Measurements from ENCODE around the gene ATP10A. TPM values are rescaled to one million over a fixed set of nuclear protein-coding genes. Genes with fewer than 3 reads are reported as not detected.

Gene ATP10A
- total and polyA plus RNA-seq, 9 of the 15 experiments (the other 6 are each of a cell fraction or from before 2014, with no cell fraction given) = 0.09 TPM; not detected in 8

GRCh38 chr15:25677719-25678499, 185.2 kb downstream of the ATP10A start:
- TF ChIP-seq POLR2A (conservative IDR thresholded peaks at IDR 0.05) = no peak
- no peak for TF ChIP-seq RBM22 (IDR thresholded peaks at IDR 0.05; ENCODE audit: low read depth, low read length, poor library complexity, severe bottlenecking)
- no peak for TF ChIP-seq ZNF24 (IDR thresholded peaks at IDR 0.05)
- TF ChIP-seq HSF4 (CRISPR knock-in tag; IDR thresholded peaks at IDR 0.05; ENCODE audit: borderline replicate concordance) = no peak
- TF ChIP-seq ETS2 (tag; IDR thresholded peaks at IDR 0.05; ENCODE audit: borderline replicate concordance, poor library complexity, severe bottlenecking) = no peak
- no peak for TF ChIP-seq HMBOX1 (IDR thresholded peaks at IDR 0.05)
- TF ChIP-seq CBX1 (IDR thresholded peaks at IDR 0.05; ENCODE audit: low read depth) = no peak
- TF ChIP-seq KDM5B (IDR thresholded peaks at IDR 0.05; ENCODE audit: insufficient replicate concordance, low read depth, low read length) = no peak
- TF ChIP-seq TAF15 (IDR thresholded peaks at IDR 0.05; ENCODE audit: low read depth, low read length) = no peak
- Histone ChIP-seq H3K36me3 (ENCODE audit: control insufficient read depth, insufficient read depth, low read length) (no peaks in the 10 kb centered on the region), H4K20me1 (replicated peaks; ENCODE audit: control insufficient read depth, insufficient read depth, low read length) (no peaks in the 10 kb centered on the region; the same call in 1 of the 2 replicates), H3K27ac (ENCODE audit: extremely low read depth, low read depth, low read length) (no peak overlapping the region), H2AFZ (ENCODE audit: low read depth, low read length) (no peak overlapping the region), H3K9me3 (replicated peaks; ENCODE audit: control insufficient read depth, insufficient read depth, low read depth, low read length) (no peaks in the 10 kb centered on the region), H3K79me2 (ENCODE audit: control insufficient read depth, insufficient read depth, low read length) (no peaks in the 10 kb centered on the region), H3K4me3 (no peak overlapping the region), H3K4me1 (replicated peaks in 1 of 2; ENCODE audit: control insufficient read depth in 2 of 2, insufficient read depth in 2 of 2, low read length in 2 of 2) (no peaks in the 10 kb centered on the region), H3K9ac (ENCODE audit: insufficient read depth in 1 of 2, low read depth in 2 of 2, low read length in 2 of 2) (no peak overlapping the region), H3K4me2 (ENCODE audit: insufficient read depth, low read length) (no peak overlapping the region), H3K9me1 (ENCODE audit: control insufficient read depth, insufficient read depth, low read length) (no peaks in the 10 kb centered on the region), H3K27me3 (ENCODE audit: control insufficient read depth in 2 of 2, insufficient read depth in 2 of 2, low read length in 2 of 2) (peaks cover 0 to 43% of the 10 kb centered on the region in 2 experiments; a peak in 4 of 5 replicates)
- no TSS peak for BruUV-seq (replicated peaks)
- intact Hi-C loops (cut with micrococcal nuclease) = no loop called here
- POLR2A ChIA-PET = no interaction called here
- FAIRE-seq (no peak), ATAC-seq (no peak), DNase-seq (ENCODE audit: extremely low read depth in 1 of 4, low spot score in 3 of 4) (no peak)
- WGBS (ENCODE audit: insufficient coverage, low coverage, missing lambda C conversion rate) = 0% methylated on average over 6 of the region's 9 CpGs
- CTCF ChIA-PET (ENCODE audit: low intra/inter-chr PET ratio) = no interaction called here
- in situ Hi-C loops (cut with MboI) = no loop called here
